AG04450 (cell line): Measurements from ENCODE around the gene TMEM131. TPM values are rescaled to one million over a fixed set of nuclear protein-coding genes. Genes with fewer than 3 reads are reported as not detected.

ENCODE experiments used
- CTCF ChIA-PET: fragments of 300-600, 350-600 bp; formaldehyde crosslinking; extraction: SDS; loops from one replicate; lab custom pipeline; 2022; ENCODE audit warnings: antibody characterized with exemption, inconsistent platforms; lab: Charles Lee
- POLR2A ChIA-PET: fragments of 350-600 bp; formaldehyde crosslinking; extraction: SDS; loops from one replicate; lab custom pipeline; 2021; ENCODE audit warnings: antibody characterized with exemption, inconsistent platforms; lab: Yijun Ruan, JAX
- DNase-seq: peaks from one replicate; pipeline ENCODE4 v3.0.0-alpha.2; 2011; ENCODE audit warnings: low read depth, low spot score
- H3K27ac ChIP-seq: one replicate; pipeline ENCODE4 v1.5.1; 2012; ENCODE audit warnings: low read depth, low read length, control low read depth
- H3K27me3 ChIP-seq: one replicate; pipeline ENCODE4 v1.6.0; 2012; ENCODE audit warnings: low read length; ENCODE audit not compliant: control insufficient read depth, insufficient read depth
- H3K4me3 ChIP-seq: 2 replicates; pipeline ENCODE4 v1.5.1; 2011; ENCODE audit warnings: mild to moderate bottlenecking, low read depth, low read length, control low read depth
- H3K9me3 ChIP-seq: 2 replicates; pipeline ENCODE4 v1.5.1; 2012; ENCODE audit warnings: low read length; ENCODE audit not compliant: control insufficient read depth, insufficient read depth
- CTCF ChIP-seq: IDR thresholded peaks from 2 replicates; pipeline ENCODE4 v1.5.1; 2011; ENCODE audit warnings: low read depth, low read length, control low read depth, inconsistent platforms
- polyA plus RNA-seq: library from polyadenylated mRNA; depleted of rRNA; stranded (reverse); fragments of >200 nt; gene quantifications from 2 replicates; pipeline ENCODE4 v1.2.3, GENCODE V29; 2011

TMEM131 gene
- polyA plus RNA-seq, 1 experiment = 24.4 TPM

GRCh38 chr2:97739020-97739892 is 256.5 kb downstream of the TMEM131 start:
- ChIA-PET CTCF (interaction anchor here (0.6 to 2.3 kb wide), 15 partner anchors 9 to 708 kb away, joined by 3 to 15 read pairs (median 4); no protein-coding TSS in a partner anchor), POLR2A (no interaction called here)
- TF ChIP-seq CTCF = no peak
- Histone ChIP-seq H3K4me3 (no peak overlapping the region), H3K9me3 (peaks cover 16% of the 10 kb centered on the region; the same call in 1 of the 2 replicates), H3K27ac (no peak overlapping the region), H3K27me3 (peaks cover 2% of the 10 kb centered on the region)
- DNase-seq = no peak

- H3K4me3 ChIP-seq = no peak overlapping the region
- H3K27ac ChIP-seq = no peak overlapping the region
- DNase-seq = no peak
- H3K27me3 ChIP-seq = peaks cover 2% of the 10 kb centered on the region
- H3K9me3 ChIP-seq = peaks cover 15% of the 10 kb centered on the region; the same call in 1 of the 2 replicates
- ChIA-PET POLR2A (no interaction called here), CTCF (interaction anchor here (0.6 to 1.9 kb wide), 2 partner anchors 16 to 66 kb away, joined by 4 to 5 read pairs; no protein-coding TSS in a partner anchor)
- no peak for TF ChIP-seq CTCF
Observed at GRCh38 chr2:97738179-97739019, 257.3 kb downstream of the TMEM131 start.

- Histone ChIP-seq H3K4me3 (no peak overlapping the region), H3K27me3 (peaks cover 2% of the 10 kb centered on the region), H3K27ac (no peak overlapping the region), H3K9me3 (peaks cover 23% of the 10 kb centered on the region; the same call in 1 of the 2 replicates)
- no peak for TF ChIP-seq CTCF
- ChIA-PET POLR2A (no interaction called here), CTCF (interaction anchor here (0.9 kb wide), 1 partner anchor 531 kb away, joined by 3 read pairs; no protein-coding TSS in a partner anchor)
- no peak for DNase-seq
Observed at GRCh38 chr2:97737421-97738178, 258.1 kb downstream of the TMEM131 start.

- POLR2A ChIA-PET = no interaction called here
- TF ChIP-seq CTCF = no peak
- DNase-seq = no peak
- H3K27ac ChIP-seq = no peak overlapping the region
- CTCF ChIA-PET = interaction anchor here (0.9 kb wide), 1 partner anchor 532 kb away, joined by 3 read pairs; no protein-coding TSS in a partner anchor
- peaks cover 23% of the 10 kb centered on the region; the same call in 1 of the 2 replicates for H3K9me3 ChIP-seq
- peaks cover 2% of the 10 kb centered on the region for H3K27me3 ChIP-seq
- H3K4me3 ChIP-seq = no peak overlapping the region
Observed at GRCh38 chr2:97736608-97737330, 259.0 kb downstream of the TMEM131 start.
